Measurements from ENCODE around the gene CPLANE2.
A peak's percentile ranks its signal among the peaks of the same experiment; 100 is the strongest.
"Not testable (repeated sequence)": the region's sequence is repeated elsewhere in the genome, so short reads cannot be mapped to it uniquely, and the experiment has no call there.

The CPLANE2 gene

GRCh38 chr1:16230744-16231143 is 6.2 kb downstream of the CPLANE2 start:
- no peak for DNase-seq (ENCODE audit: low read depth in 2 of 2)

GRCh38 chr1:16229976-16230740 is 6.8 kb downstream of the CPLANE2 start:
- DNase-seq (ENCODE audit: low read depth in 2 of 2) = no peak

GRCh38 chr1:16226490-16227179 is 10.3 kb downstream of the CPLANE2 start:
- DNase-seq (ENCODE audit: low read depth in 2 of 2) = no peak

DNA sequence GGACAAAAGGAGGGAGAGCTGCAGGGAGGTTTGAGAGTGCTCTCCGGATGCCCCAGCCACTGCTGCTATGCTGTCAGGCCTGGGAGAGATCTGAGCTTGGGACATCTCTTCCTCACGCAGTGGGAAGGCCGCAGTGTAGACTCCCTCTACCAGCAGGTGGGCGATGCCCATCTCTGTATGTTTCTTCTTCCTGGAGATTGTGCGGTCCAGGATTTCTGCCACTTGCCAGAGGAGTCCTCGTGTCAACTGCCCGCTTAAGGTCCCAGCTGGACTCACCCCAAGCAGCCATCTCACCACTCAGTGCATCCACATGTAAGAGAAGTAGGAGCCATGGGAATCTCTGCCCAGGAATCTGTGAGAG is 10.9 kb downstream of the CPLANE2 start:
- DNase-seq (ENCODE audit: low read depth in 2 of 2) = no peak

- no peak for DNase-seq (ENCODE audit: low read depth in 2 of 2)
Observed at GRCh38 chr1:16224472-16224871, 12.5 kb downstream of the CPLANE2 start.

- not testable (repeated sequence) for DNase-seq (ENCODE audit: low read depth in 2 of 2)
Observed at GRCh38 chr1:16222716-16223115, 14.3 kb downstream of the CPLANE2 start.

GRCh38 chr1:16221499-16221898 is 15.5 kb downstream of the CPLANE2 start:
- no peak for DNase-seq (ENCODE audit: low read depth in 2 of 2)

DNA sequence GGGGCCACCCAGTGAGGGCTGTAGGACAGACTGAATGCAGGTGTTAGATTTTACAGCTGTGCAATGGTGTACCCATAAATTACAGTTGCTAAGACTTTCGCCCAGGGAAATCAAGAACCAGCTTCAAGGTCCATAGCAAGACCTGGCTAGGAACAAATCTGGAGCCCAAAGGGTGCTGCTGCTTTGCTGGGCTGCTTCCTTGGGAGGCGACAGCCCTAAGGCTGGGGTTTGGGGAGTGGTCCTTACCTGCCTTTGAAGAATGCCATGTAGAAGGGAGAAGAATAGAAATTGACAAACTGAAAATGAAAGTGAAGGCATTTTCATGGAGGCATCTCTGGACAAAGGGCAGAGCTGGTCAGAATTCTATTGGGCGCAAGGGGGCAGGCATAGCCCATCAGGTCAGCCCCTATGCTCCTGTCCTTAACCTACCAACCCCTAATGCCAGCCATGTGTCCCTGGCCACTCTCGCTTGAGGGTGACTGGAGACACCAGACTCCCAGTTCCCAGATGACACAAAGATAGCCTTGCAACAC is 16.9 kb downstream of the CPLANE2 start:
- DNase-seq (ENCODE audit: low read depth in 2 of 2) = no peak

DNA sequence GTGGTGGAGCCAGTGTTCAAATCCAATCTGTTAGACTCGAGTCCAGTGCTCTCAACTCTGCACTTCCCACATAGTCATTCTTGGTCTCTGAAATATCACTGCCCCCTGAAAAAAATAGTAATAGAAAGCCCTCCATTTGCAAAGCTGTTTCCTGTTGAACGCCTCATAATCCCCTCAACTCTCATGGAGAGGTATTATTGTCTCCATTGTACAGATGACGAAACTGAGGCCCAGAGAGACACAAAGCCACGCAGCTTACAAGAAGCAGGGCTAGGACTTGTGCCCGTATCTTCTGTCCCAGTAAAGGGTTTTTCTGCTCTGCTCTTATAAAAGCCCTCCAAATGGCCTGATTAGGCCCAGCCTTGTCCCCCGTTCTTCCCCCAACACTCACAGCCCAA is 18.3 kb downstream of the CPLANE2 start:
- no peak for DNase-seq (ENCODE audit: low read depth in 2 of 2)

DNA sequence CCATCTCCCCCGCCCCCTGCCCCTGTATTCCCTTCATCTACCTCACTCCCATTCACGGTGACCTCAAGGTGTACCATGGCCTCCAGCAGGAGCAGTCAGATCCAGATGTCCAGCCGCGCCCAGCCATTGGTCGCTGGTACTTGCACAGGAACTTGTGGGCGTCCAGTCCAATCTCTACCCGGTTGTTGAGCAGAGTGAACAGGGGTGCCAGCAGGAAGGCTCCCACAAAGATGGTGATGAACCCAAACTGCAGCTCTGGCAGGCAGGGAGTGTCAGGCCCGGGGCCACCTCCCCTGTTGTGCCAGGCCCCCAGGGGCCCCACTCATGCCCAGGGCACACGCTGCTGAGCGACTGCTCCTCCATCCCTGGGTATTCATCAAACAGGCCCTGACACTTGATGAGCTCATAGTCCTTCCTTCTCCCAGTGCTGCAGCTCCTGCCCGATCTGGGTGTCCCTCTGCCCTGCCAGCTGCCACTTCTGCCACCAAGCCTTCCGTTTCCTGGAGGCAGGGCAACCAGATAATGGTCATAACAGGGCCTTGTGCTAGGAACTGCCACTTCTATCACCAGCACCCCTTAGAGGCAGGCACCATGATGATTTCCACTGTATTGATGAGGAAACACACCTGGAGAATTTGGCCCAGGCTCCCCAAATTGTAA is 18.8 kb downstream of the CPLANE2 start:
- no peak for DNase-seq (ENCODE audit: low read depth in 2 of 2)

GRCh38 chr1:16217061-16217785 is 19.8 kb downstream of the CPLANE2 start:
- DNase-seq (ENCODE audit: low read depth in 2 of 2) = peak; percentile 90 to 94

DNA sequence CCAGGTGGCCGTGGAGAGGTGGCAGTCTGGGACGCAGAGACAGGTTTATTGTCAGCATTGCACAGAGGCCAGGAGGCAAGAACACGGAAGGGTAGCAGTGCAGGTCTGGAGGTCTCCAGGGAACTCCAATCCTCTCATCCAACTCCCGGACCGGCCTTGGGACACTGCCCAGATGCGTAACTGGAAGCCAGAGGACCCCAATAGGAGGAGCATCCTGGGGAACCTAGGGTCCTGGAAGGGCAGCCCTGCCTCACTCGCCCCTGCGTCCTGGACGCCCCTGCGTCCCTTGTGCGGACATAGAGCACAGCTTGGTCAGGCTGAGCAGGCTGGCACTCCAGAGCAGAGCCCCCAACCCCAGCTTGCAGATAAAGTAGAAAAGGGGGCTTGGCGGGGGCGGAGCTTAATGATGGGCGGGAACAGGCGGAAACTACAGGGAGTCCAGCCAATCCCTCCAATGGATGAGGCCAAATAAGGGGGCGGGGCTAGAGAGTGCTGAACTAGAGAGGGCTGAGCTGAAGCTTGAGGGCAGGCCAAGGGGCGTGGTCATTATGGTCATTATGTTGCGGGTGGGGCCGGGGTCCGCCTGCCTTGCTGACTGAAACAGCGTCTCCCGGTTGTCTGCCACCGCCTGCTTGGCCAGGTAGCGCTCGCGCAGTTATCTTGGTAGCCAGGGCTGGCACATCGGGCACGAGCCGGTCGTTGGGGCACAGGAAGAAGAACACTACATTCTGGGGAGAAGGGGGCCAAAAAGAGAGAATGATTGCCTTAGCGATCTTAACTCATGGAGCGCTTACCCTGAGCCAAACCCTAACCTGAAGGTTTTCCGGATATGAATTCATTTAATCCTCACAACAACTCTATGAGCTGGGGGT is 20.9 kb downstream of the CPLANE2 start:
- peak in 1 of 2 donors; percentile 39 for DNase-seq (ENCODE audit: low read depth in 2 of 2)

DNA sequence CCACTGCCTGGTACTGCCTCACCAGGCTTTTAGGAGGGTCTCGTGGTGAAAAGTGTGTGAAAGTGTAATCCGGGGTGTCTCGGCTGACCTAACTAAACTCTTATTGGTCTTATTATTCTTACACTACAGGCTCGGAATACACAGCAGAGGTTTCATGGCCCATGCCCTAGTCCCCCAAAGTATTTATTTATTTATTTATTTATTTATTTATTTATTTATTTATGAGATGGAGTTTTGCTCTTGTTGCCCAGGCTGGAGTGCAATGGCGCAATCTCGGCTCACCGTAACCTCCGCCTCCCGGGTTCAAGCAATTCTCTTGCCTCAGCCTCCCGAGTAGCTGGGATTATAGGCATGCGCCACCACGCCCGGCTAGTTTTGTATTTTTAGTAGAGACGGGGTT is 21.7 kb downstream of the CPLANE2 start:
- not testable (repeated sequence) for DNase-seq (ENCODE audit: low read depth in 2 of 2)

DNA sequence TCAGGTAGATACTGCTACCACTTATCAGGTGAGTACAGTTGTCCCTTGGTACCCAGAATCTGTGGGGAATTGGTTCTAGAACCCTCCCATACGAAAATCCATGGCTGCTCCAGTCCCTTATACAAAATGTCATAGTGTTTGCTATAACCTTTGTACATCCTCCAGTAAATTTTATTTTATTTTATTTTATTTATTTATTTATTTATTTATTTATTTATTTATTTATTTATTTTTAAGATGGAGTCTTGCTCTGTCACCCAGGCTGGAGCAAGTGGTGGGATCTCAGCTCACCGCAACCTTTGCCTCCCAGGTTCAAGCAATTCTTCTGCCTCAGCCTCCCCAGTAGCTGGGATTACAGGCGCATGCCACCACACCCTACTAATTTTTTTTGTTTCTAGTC is 23.4 kb downstream of the CPLANE2 start:
- DNase-seq (ENCODE audit: low read depth in 2 of 2) = not testable (repeated sequence)

- no peak for DNase-seq (ENCODE audit: low read depth in 2 of 2)
Observed at GRCh38 chr1:16213013-16213412, 24.0 kb downstream of the CPLANE2 start.

- DNase-seq (ENCODE audit: low read depth in 2 of 2) = no peak
Observed at GRCh38 chr1:16212251-16212961, 24.6 kb downstream of the CPLANE2 start, which contains the start of gene ARHGEF19. TSS of gene ARHGEF19 (minus strand) at chr1:16212652. CDS start at chr1:16209054, 3,598 bp downstream.

DNA sequence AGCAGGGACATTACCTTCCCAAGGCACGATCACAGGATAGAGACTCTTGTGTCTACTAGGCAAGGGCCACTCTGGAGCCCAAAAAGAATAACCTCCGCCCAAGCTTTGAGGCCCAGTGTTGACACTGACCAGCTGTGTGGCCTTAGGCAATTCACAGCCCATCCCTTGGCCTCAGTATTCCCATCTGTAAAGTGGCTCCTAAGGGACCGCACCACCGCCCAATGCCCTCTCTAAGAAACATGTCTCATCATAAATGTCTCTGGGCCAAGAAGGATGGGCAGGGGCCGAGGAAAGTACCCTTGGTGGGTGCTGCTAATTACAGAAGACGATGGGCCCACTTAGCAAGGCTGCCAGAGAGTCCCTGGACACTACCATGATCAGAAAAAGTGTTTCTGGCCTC is 25.2 kb downstream of the CPLANE2 start:
- no peak for DNase-seq (ENCODE audit: low read depth in 2 of 2)

- no peak for DNase-seq (ENCODE audit: low read depth in 2 of 2)
Observed at GRCh38 chr1:16210581-16210980, 26.4 kb downstream of the CPLANE2 start.

DNA sequence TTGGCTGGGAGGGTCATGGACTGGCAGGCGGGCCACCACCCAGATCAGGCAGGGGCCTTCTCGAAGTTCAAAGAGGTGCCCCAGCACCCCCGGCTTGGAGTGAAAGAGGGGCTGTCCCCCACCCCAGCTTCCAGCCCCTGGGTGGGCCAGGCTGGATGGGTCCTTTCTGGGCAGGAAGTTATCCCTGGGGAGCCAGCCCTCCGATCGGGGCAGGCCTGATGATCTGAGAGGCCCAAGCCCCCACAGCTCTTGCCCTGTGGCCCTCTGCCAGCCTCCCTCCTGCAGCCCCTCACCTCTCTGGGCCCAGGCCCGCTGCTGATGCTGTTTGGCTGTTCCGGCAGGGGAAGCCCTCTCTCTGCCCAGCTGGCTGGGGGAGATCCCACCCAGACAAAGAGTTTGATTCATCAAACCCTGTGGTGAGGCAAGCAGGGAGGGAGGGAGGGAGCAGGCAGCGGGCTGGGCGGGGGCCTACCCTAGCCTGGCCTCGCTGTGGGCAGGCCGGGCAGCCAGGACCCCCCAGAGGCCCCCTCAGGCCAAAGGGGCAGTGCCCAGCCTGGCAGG is 27.1 kb downstream of the CPLANE2 start:
- DNase-seq (ENCODE audit: low read depth in 2 of 2) = no peak

Measured in activated CD4-positive, alpha-beta T cell treated with anti-CD3 and anti-CD28 coated beads for 24 hours (primary cell).